Parathyroid adenoma (tissue), 2 donors: ENCODE results near the gene PRM1.

Source experiments
- H2AFZ ChIP-seq: fragments of 300-600 bp; sonication (generic); one replicate; pipeline ENCODE4 v1.7.0; 2017; ENCODE audit warnings: antibody characterized with exemption, mild to moderate bottlenecking
- H3K27ac ChIP-seq: fragments of 300-600 bp; sonication (generic); one replicate; pipeline ENCODE4 v1.7.0; 2017
- H3K27me3 ChIP-seq: fragments of 300-600 bp; sonication (generic); one replicate; pipeline ENCODE4 v1.7.0; 2017; ENCODE audit warnings: low read length; ENCODE audit not compliant: control insufficient read depth, insufficient read depth
- H3K36me3 ChIP-seq: fragments of 300-600 bp; sonication (generic); one replicate; pipeline ENCODE4 v1.7.0; 2017; ENCODE audit warnings: low read length; ENCODE audit not compliant: control insufficient read depth, insufficient read depth
- H3K4me1 ChIP-seq: fragments of 300-600 bp; sonication (generic); one replicate; pipeline ENCODE4 v1.7.0; 2017; ENCODE audit warnings: control low read depth
- H3K4me2 ChIP-seq: fragments of 300-600 bp; sonication (generic); one replicate; pipeline ENCODE4 v1.7.0; 2017; ENCODE audit warnings: low read length
- H3K4me3 ChIP-seq: fragments of 300-600 bp; sonication (generic); one replicate; pipeline ENCODE4 v1.7.0; 2017; ENCODE audit warnings: low read depth, low read length
- H3K79me2 ChIP-seq: fragments of 300-600 bp; sonication (generic); one replicate; pipeline ENCODE4 v1.7.0; 2017; ENCODE audit warnings: control low read depth
- H3K9ac ChIP-seq: fragments of 300-600 bp; sonication (generic); one replicate; pipeline ENCODE4 v1.7.0; 2017; ENCODE audit warnings: mild to moderate bottlenecking
- H3K9me3 ChIP-seq: fragments of 300-600 bp; sonication (generic); one replicate; pipeline ENCODE4 v1.7.0; 2017; ENCODE audit warnings: low read length; ENCODE audit not compliant: control insufficient read depth
- CTCF ChIP-seq: fragments of 300-600 bp; sonication (generic); IDR thresholded peaks from one replicate; pipeline ENCODE4 v1.7.0; 2017; ENCODE audit warnings: antibody characterized with exemption, mild to moderate bottlenecking
- donor health status: primary hyperparathyroidism.

Gene PRM1

GRCh38 chr16:11320170-11320569 lies 39.0 kb upstream of the PRM1 start:
- H3K27me3 ChIP-seq = no peaks in the 10 kb centered on the region
- no peaks in the 10 kb centered on the region for H3K79me2 ChIP-seq
- H3K4me1 ChIP-seq = no peaks in the 10 kb centered on the region
- H3K36me3 ChIP-seq = no peaks in the 10 kb centered on the region
- H3K9ac ChIP-seq = no peak overlapping the region
- no peak overlapping the region for H2AFZ ChIP-seq
- H3K4me2 ChIP-seq = no peak overlapping the region
- no peaks in the 10 kb centered on the region for H3K9me3 ChIP-seq
- no peak overlapping the region for H3K27ac ChIP-seq
- no peak overlapping the region for H3K4me3 ChIP-seq
- TF ChIP-seq CTCF = no peak

- Histone ChIP-seq H3K27ac (no peak overlapping the region), H3K9ac (no peak overlapping the region), H3K27me3 (no peaks in the 10 kb centered on the region), H3K36me3 (no peaks in the 10 kb centered on the region), H3K79me2 (no peaks in the 10 kb centered on the region), H2AFZ (no peak overlapping the region), H3K4me3 (no peak overlapping the region), H3K9me3 (no peaks in the 10 kb centered on the region), H3K4me2 (no peak overlapping the region), H3K4me1 (no peaks in the 10 kb centered on the region)
- no peak for TF ChIP-seq CTCF
These were observed 38.5 kb upstream of the PRM1 start for GRCh38 chr16:11319529-11320146.

DNA sequence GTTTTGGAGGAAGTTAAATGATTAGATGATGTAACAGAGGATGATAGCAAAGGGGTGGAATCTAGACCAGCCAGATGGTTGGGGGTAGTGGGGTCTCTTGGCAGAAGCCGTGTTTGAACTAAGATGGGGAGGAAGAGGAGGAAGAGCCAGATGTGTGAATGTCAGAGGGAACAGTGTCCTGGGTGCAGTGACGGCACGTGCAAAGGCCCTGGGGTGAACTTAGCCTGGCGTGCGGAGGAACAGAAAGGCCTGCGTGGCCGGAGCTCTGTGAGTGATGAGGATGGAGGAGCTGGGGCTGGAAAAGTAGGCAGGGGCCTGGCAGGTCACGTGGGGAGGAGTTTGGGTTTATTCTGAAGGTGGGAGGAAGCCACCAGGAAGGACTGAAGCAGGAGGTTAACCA lies 37.7 kb upstream of the PRM1 start:
- H3K9ac ChIP-seq = no peak overlapping the region
- H3K27ac ChIP-seq = no peak overlapping the region
- H2AFZ ChIP-seq = no peak overlapping the region
- H3K4me3 ChIP-seq = no peak overlapping the region
- no peak overlapping the region for H3K4me2 ChIP-seq
- no peaks in the 10 kb centered on the region for H3K36me3 ChIP-seq
- no peaks in the 10 kb centered on the region for H3K9me3 ChIP-seq
- no peaks in the 10 kb centered on the region for H3K79me2 ChIP-seq
- H3K27me3 ChIP-seq = no peaks in the 10 kb centered on the region
- TF ChIP-seq CTCF = no peak
- no peaks in the 10 kb centered on the region for H3K4me1 ChIP-seq

GRCh38 chr16:11316331-11317015 lies 35.3 kb upstream of the PRM1 start:
- H3K9me3 ChIP-seq = no peaks in the 10 kb centered on the region
- no peak overlapping the region for H3K9ac ChIP-seq
- no peaks in the 10 kb centered on the region for H3K36me3 ChIP-seq
- no peak overlapping the region for H2AFZ ChIP-seq
- H3K79me2 ChIP-seq = no peaks in the 10 kb centered on the region
- no peak overlapping the region for H3K4me2 ChIP-seq
- no peak overlapping the region for H3K27ac ChIP-seq
- H3K27me3 ChIP-seq = no peaks in the 10 kb centered on the region
- H3K4me3 ChIP-seq = no peak overlapping the region
- peaks cover 4% of the 10 kb centered on the region for H3K4me1 ChIP-seq
- no peak for TF ChIP-seq CTCF

DNA sequence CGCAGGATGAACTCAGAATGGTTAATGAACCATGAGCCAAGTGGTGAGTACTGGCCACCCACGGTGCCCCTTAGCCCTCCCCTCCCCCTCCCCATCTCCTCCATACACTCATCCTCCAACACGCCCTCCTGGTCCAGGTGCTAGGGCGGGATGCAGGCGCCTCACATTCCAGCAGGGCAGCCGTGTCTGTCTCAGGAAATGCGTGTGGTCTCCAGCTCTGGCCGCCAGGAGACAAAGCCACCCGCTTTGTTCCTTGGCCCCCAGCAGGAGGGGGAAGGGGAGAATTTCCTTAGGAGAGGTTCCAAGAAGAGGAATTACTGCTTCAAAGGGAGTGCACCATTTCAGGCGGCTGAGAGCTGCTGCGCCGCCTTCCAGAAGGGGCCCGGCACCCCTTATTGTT lies 34.4 kb upstream of the PRM1 start:
- H3K4me3 ChIP-seq = no peak overlapping the region
- H3K9me3 ChIP-seq = no peaks in the 10 kb centered on the region
- H3K27me3 ChIP-seq = no peaks in the 10 kb centered on the region
- no peak overlapping the region for H3K4me2 ChIP-seq
- TF ChIP-seq CTCF = no peak
- no peaks in the 10 kb centered on the region for H3K36me3 ChIP-seq
- no peak overlapping the region for H2AFZ ChIP-seq
- no peak overlapping the region for H3K9ac ChIP-seq
- peaks cover 4% of the 10 kb centered on the region for H3K4me1 ChIP-seq
- H3K27ac ChIP-seq = no peak overlapping the region
- H3K79me2 ChIP-seq = no peaks in the 10 kb centered on the region
